Fibroblast of mammary gland (primary cell): ENCODE results near the gene AADAT.

ENCODE experiments used
- DNase-seq: peaks from one replicate; pipeline ENCODE4 v3.0.0-alpha.2; 2010; ENCODE audit warnings: low read depth
- H3K4me3 ChIP-seq: 2 replicates; pipeline ENCODE4 v1.5.1; 2011; ENCODE audit warnings: low read depth, mild to moderate bottlenecking, low read length, moderate library complexity; ENCODE audit not compliant: control insufficient read depth
- CTCF ChIP-seq: conservative IDR thresholded peaks from 2 replicates; pipeline ENCODE4 v1.5.1; 2011; ENCODE audit warnings: low read depth, low read length, inconsistent platforms; ENCODE audit not compliant: control insufficient read depth, insufficient read depth

AADAT gene

GRCh38 chr4:170071196-170071595, 18.6 kb downstream of the AADAT start:
- DNase-seq, result no peak
- no peak overlapping the region for H3K4me3 ChIP-seq
- no peak for TF ChIP-seq CTCF

GRCh38 chr4:170068438-170069128, 21.2 kb downstream of the AADAT start:
- TF ChIP-seq CTCF, result no peak
- no peak for DNase-seq
- H3K4me3 ChIP-seq, result no peak overlapping the region

- H3K4me3 ChIP-seq, result no peak overlapping the region
- TF ChIP-seq CTCF, result no peak
- DNase-seq, result no peak
Observed at GRCh38 chr4:170059421-170059820, 30.3 kb downstream of the AADAT start.

GRCh38 chr4:170058826-170059225, 30.9 kb downstream of the AADAT start:
- no peak for TF ChIP-seq CTCF
- no peak for DNase-seq
- H3K4me3 ChIP-seq, result no peak overlapping the region

- DNase-seq, result no peak
- TF ChIP-seq CTCF, result no peak
Observed at GRCh38 chr4:170057866-170058265, 31.9 kb downstream of the AADAT start.

GRCh38 chr4:170052919-170053318, 36.8 kb downstream of the AADAT start:
- no peak for DNase-seq
- H3K4me3 ChIP-seq, result no peak overlapping the region
- no peak for TF ChIP-seq CTCF

More at GRCh38 chr4:170057866-170058265, 31.9 kb downstream of the AADAT start:
- H3K4me3 ChIP-seq, result no peak overlapping the region
